ENCODE measurements around the gene MPEG1. TPM values are rescaled to one million over a fixed set of nuclear protein-coding genes. Genes with fewer than 3 reads are reported as not detected.

Gene MPEG1
- total RNA-seq, 1 experiment from 2014 or later, result not detected

DNA sequence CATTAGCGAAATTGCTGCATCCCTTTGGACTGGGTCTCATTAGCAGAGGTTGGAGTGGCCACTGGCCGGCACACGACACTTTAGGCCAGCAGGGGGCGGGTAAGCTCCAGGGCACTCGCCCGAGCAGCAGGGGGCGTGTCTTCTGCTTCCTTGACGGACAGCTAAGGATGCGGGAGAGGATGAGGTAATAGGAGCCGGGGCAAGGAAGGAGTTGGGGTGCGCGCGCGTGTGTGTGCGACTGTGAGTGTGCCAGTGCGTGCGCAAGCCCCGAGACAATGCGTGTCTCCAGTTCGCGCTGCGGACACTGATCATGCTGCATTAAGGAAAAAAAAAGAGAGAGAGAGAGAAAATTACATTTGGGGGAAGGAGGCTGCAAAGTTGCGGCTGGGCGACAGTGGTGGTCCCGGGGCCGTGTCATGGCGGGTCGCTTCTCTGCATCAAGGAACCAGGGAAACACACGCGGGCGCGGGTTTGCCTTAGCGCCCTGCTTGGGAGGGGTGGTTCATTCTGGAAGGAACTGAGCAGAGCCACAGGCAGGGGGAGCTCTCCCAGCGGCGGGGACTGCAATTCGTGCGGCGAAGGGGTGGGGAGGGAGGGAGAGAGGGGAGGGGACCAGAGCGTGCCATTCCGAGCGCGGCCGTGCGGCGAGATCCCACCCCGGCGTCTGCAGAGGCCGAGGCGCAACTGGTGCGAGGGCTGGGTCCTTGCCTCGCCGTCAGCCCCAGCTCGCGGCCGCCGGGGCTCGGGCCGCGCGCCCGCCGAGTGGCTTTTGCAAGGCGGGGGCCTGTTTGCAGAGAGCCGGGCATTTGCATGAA lies 41.0 kb downstream of the MPEG1 start, which contains the start of gene DTX4:
Gene DTX4 (plus strand): TSS at position 625 of the 815 bp plus-strand sequence. CDS start 464 bp downstream, outside the sequence.
- DNase-seq (ENCODE audit: low read depth), result peak; percentile 91

DNA sequence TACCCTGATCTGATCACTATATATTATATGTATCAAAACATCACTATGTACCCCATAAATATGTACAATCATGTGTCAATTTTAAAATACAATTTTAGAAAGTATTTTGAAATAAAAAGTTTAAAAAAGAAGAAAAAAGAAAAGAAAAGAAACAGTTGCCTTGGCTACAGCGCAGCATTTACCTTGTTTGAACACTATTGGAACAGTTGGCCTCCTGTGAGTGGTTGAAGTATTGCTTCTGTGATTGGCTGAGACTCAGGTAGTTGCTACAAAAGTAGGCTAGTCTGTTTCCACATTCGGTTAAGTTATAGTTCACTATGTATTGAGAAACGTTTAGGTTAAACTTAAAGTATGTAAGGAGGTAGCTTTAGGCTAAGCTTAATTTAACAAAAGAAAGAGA lies 48.7 kb downstream of the MPEG1 start:
- no peak for DNase-seq (ENCODE audit: low read depth)

Other genes with a start within 250 kb of the MPEG1 start
- not detected in 2 replicates for gene GLYATL1B, start 126.6 kb downstream of the MPEG1 start, total RNA-seq (2014; rRNA removed; shearing (Covaris generic))
- 24.1 and 32.3 TPM in 2 replicates for gene FAM111B, start 105.7 kb downstream of the MPEG1 start, total RNA-seq (2014; rRNA removed; shearing (Covaris generic))
- 62.6 and 66.0 TPM in 2 replicates for gene FAM111A, start 70.1 kb downstream of the MPEG1 start, total RNA-seq (2014; rRNA removed; shearing (Covaris generic))
- gene DTX4, start 40.8 kb downstream of the MPEG1 start, total RNA-seq (2014; rRNA removed; shearing (Covaris generic)), result not detected in 2 replicates
- gene OR5AN1, start 146.0 kb upstream of the MPEG1 start, total RNA-seq (2014; rRNA removed; shearing (Covaris generic)), result not detected in 2 replicates
- gene OR5A2, start 213.5 kb upstream of the MPEG1 start, total RNA-seq (2014; rRNA removed; shearing (Covaris generic)), result not detected in 2 replicates
- gene OR5A1, start 223.5 kb upstream of the MPEG1 start, total RNA-seq (2014; rRNA removed; shearing (Covaris generic)), result not detected in 2 replicates
- not detected in 2 replicates for gene OR4D6, start 244.0 kb upstream of the MPEG1 start, total RNA-seq (2014; rRNA removed; shearing (Covaris generic))